B cell (primary cell): Measurements from ENCODE around the gene EFNA5. TPM values are rescaled to one million over a fixed set of nuclear protein-coding genes. Genes with fewer than 3 reads are reported as not detected.

Experiments
- ATAC-seq: fragments of 200-7000 bp; cut with Tn5 transposase; one replicate; pipeline ENCODE4 v1.10.0; 2021; ENCODE audit warnings: low read depth, mild to moderate bottlenecking, moderate number of reproducible peaks, moderate library complexity
- CTCF ChIA-PET: fragments of 350-600 bp; sonication (Branson Sonifier 250); formaldehyde crosslinking; loops from one replicate; lab custom pipeline; 2021; ENCODE audit warnings: antibody characterized with exemption, inconsistent platforms; lab: Charles Lee
- POLR2A ChIA-PET: fragments of 350-600 bp; sonication (Branson Sonifier 250); formaldehyde crosslinking; loops from one replicate; lab custom pipeline; 2021; ENCODE audit warnings: antibody characterized with exemption; lab: Charles Lee
- DNase-seq: peaks from one replicate; pipeline ENCODE4 v3.0.0; 2013
- H2AFZ ChIP-seq: 2 replicates; pipeline ENCODE4 v1.6.1; 2012; ENCODE audit warnings: mild to moderate bottlenecking, low read depth, low read length; ENCODE audit not compliant: insufficient read depth, poor library complexity, severe bottlenecking
- H3K27ac ChIP-seq, 2 donors: 1 replicate in 1 of 2; 2 replicates in 1 of 2; pipeline ENCODE4 v1.5.1; 2012 to 2013; ENCODE audit warnings: low read length in 2 of 2, mild to moderate bottlenecking in 2 of 2, moderate library complexity in 1 of 2
- H3K27me3 ChIP-seq, 4 experiments: fragments of 200-600 bp in 1 of 4; sonication (generic) in 1 of 4; replicated peaks in 1 of 4; 1 replicate in 2 of 4; 2 replicates in 2 of 4; pipeline versions ENCODE4 v1.6.1 to v1.7.0; 2013 to 2016; ENCODE audit warnings: low read length in 3 of 4, mild to moderate bottlenecking in 2 of 4, mixed read lengths in 1 of 4, moderate library complexity in 1 of 4; ENCODE audit not compliant: insufficient read depth in 4 of 4, control insufficient read depth in 3 of 4; ENCODE audit errors: control extremely low read depth in 1 of 4
- H3K36me3 ChIP-seq, 2 experiments: replicated peaks in 1 of 2; 1 replicate in 1 of 2; 2 replicates in 1 of 2; pipeline versions ENCODE4 v1.6.1 to v1.7.1; 2013; ENCODE audit warnings: low read length in 1 of 2; ENCODE audit not compliant: insufficient read depth in 2 of 2, control insufficient read depth in 1 of 2; ENCODE audit errors: control extremely low read depth in 1 of 2, extremely low read depth in 1 of 2
- H3K4me1 ChIP-seq, 2 donors: fragments of 200-600 bp in 1 of 2; sonication (generic) in 1 of 2; 1 replicate in 1 of 2; 2 replicates in 1 of 2; pipeline versions ENCODE4 v1.5.1 to v1.6.1; 2013 to 2017; ENCODE audit warnings: low read length in 2 of 2; ENCODE audit not compliant: control insufficient read depth in 2 of 2, insufficient read depth in 2 of 2
- H3K4me2 ChIP-seq: replicated peaks from 2 replicates; pipeline ENCODE3; 2012; ENCODE audit warnings: mild to moderate bottlenecking, low read depth, low read length; ENCODE audit not compliant: poor library complexity, severe bottlenecking
- H3K4me3 ChIP-seq, 5 experiments: fragments of 200-600 bp in 1 of 5; sonication (generic) in 1 of 5; 1 replicate in 3 of 5; 2 replicates in 2 of 5; pipeline versions ENCODE4 v1.5.1 to v1.7.0; 2011 to 2016; ENCODE audit warnings: low read length in 4 of 5, mild to moderate bottlenecking in 4 of 5, low read depth in 2 of 5, control low read depth in 1 of 5, moderate library complexity in 1 of 5; ENCODE audit not compliant: insufficient read depth in 1 of 5; ENCODE audit errors: control extremely low read depth in 1 of 5, extremely low read depth in 1 of 5
- H3K79me2 ChIP-seq: fragments of 200-600 bp; sonication (generic); one replicate; pipeline ENCODE4 v1.6.0; 2016; ENCODE audit warnings: low read length; ENCODE audit not compliant: control insufficient read depth, insufficient read depth
- H3K9ac ChIP-seq: fragments of 200-600 bp; sonication (generic); 2 replicates; pipeline ENCODE4 v1.6.1; 2017; ENCODE audit warnings: mild to moderate bottlenecking, low read length, moderate library complexity
- H3K9me3 ChIP-seq, 3 donors: one replicate each; pipeline versions ENCODE4 v1.6.1 to v1.7.1; 2013; ENCODE audit warnings: low read length in 2 of 3; ENCODE audit not compliant: control insufficient read depth in 2 of 3, insufficient read depth in 1 of 3; ENCODE audit errors: control extremely low read depth in 1 of 3
- H4K20me1 ChIP-seq: 2 replicates; pipeline ENCODE4 v1.6.0; 2012; ENCODE audit warnings: mild to moderate bottlenecking, low read length; ENCODE audit not compliant: insufficient read depth, control insufficient read depth, poor library complexity, severe bottlenecking
- H3K27ac Mint-ChIP-seq: one replicate; pipeline ENCODE4 v1.8.0; 2021; ENCODE audit warnings: mixed read lengths
- H3K27me3 Mint-ChIP-seq: one replicate; pipeline ENCODE4 v1.8.0; 2021; ENCODE audit warnings: mixed read lengths
- H3K4me1 Mint-ChIP-seq: one replicate; pipeline ENCODE4 v1.8.0; 2021; ENCODE audit warnings: mixed read lengths
- H3K4me3 Mint-ChIP-seq: one replicate; pipeline ENCODE4 v1.8.0; 2021; ENCODE audit warnings: mixed read lengths
- H3K9me3 Mint-ChIP-seq: one replicate; pipeline ENCODE4 v1.8.0; 2022; ENCODE audit warnings: mixed read lengths; ENCODE audit not compliant: insufficient read depth
- EZH2 ChIP-seq: IDR thresholded peaks from 2 replicates; pipeline ENCODE4 v1.6.1; 2012; ENCODE audit warnings: borderline replicate concordance, low read depth, mild to moderate bottlenecking, moderate library complexity, low read length; ENCODE audit not compliant: insufficient read depth, poor library complexity, severe bottlenecking
- WGBS: methylation state at CpG from one replicate; pipeline ENCODE4 v1.1.5; 2013; ENCODE audit warnings: missing lambda C conversion rate; ENCODE audit not compliant: insufficient coverage; 5-methylcytosine and 5-hydroxymethylcytosine counted together
- intact Hi-C: fragments of 100-400 bp; cut with micrococcal nuclease; formaldehyde crosslinking; loops from one replicate; pipeline ENCODE4 v1.10.0; 2022
- polyA plus RNA-seq: library from polyadenylated mRNA; depleted of rRNA; stranded (reverse); fragments of >200 nt; gene quantifications from 2 replicates; pipeline ENCODE4 v1.2.3, GENCODE V29; 2012
- total RNA-seq, 2 donors: library from RNA; stranded (reverse); fragments of 120-200 nt in 1 of 2; gene quantifications; 1 replicate in 1 of 2; 2 replicates in 1 of 2; pipeline versions ENCODE4 v1.2.3 to v1.2.4, GENCODE V29; 2013 to 2022
- TF ChIP-seq, protein P1 (sequence below): fragments of 200-600 bp; IDR thresholded peaks from one replicate; pipeline ENCODE4 v1.8.0; 2022; ENCODE audit warnings: antibody characterized with exemption, mild to moderate bottlenecking

Gene EFNA5
- total and polyA plus RNA-seq, 2 donors (not counting 1 experiment from before 2014, with no cell fraction given): not detected

DNA sequence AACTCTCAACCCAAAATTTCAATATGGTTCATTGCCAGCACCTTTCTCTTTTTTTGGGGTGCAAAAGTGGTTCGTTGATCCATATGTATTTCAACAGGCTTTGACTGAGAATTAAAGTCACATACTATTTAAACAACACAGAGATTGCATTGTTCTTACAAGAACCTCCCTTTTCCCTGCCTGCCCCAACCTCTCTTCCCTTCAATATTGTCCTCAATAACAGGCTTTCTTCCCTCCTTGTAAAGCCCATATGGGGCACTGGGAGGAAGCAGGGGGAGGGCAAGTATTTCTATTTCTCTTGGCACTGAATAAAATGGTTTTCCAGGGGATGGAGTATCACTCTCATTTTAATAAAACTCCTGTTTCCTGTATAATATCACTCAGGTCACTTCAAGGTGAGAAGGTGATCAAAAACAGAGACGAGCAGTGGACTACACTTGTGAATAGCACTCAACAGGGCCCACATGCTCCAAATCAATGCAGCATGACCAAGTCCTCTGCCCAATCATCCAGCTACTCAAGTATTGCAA is 65.1 kb downstream of the EFNA5 start:
- ATAC-seq (no peak), DNase-seq (no peak)
- Histone ChIP-seq H3K27me3 (peaks cover 0 to 3% (median 0%) of the 10 kb centered on the region in 4 experiments), H3K4me3 (no peak overlapping the region), H3K36me3 (no peaks in the 10 kb centered on the region), H3K4me1 (no peaks in the 10 kb centered on the region), H3K9me3 (no peaks in the 10 kb centered on the region), H4K20me1 (no peaks in the 10 kb centered on the region), H3K9ac (no peak overlapping the region), H3K4me2 (no peak overlapping the region), H3K27ac (no peak overlapping the region), H2AFZ (no peak overlapping the region), H3K79me2 (no peaks in the 10 kb centered on the region)
- WGBS: 100% methylated on average over 1 of the region's 2 CpGs
- no peak overlapping the region for H3K27ac Mint-ChIP-seq
- H3K4me3 Mint-ChIP-seq: no peak overlapping the region
- CTCF ChIA-PET: no interaction called here
- H3K4me1 Mint-ChIP-seq: no peaks in the 10 kb centered on the region
- H3K27me3 Mint-ChIP-seq: peaks cover 14% of the 10 kb centered on the region
- TF ChIP-seq, protein P1, sequence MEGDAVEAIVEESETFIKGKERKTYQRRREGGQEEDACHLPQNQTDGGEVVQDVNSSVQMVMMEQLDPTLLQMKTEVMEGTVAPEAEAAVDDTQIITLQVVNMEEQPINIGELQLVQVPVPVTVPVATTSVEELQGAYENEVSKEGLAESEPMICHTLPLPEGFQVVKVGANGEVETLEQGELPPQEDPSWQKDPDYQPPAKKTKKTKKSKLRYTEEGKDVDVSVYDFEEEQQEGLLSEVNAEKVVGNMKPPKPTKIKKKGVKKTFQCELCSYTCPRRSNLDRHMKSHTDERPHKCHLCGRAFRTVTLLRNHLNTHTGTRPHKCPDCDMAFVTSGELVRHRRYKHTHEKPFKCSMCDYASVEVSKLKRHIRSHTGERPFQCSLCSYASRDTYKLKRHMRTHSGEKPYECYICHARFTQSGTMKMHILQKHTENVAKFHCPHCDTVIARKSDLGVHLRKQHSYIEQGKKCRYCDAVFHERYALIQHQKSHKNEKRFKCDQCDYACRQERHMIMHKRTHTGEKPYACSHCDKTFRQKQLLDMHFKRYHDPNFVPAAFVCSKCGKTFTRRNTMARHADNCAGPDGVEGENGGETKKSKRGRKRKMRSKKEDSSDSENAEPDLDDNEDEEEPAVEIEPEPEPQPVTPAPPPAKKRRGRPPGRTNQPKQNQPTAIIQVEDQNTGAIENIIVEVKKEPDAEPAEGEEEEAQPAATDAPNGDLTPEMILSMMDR: no peak
- no peak for TF ChIP-seq EZH2
- intact Hi-C loops: no loop called here
- POLR2A ChIA-PET: no interaction called here
- H3K9me3 Mint-ChIP-seq: no peaks in the 10 kb centered on the region

DNA sequence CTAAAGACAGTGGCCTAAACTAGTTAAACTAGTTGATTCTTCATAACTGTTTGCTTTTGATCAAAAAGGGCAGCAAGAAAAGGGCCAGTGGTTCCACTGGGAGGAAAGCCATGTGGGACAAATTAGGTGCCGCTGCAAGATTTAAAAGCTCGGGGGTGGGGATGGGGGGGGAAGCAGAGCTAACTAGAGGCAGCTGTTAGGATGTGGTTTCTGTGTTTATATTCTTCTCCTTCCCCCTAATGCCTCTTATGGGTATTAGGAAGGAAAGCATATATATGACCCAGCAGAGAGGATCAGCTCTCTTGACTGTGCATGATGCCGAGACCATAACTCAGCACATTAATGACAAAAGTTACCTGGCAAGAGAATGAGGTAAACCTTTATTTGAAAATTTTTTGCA is 65.7 kb downstream of the EFNA5 start:
- Histone ChIP-seq H3K9me3 (no peaks in the 10 kb centered on the region), H3K27me3 (peaks cover 0 to 3% (median 0%) of the 10 kb centered on the region in 4 experiments), H3K79me2 (no peaks in the 10 kb centered on the region), H3K27ac (no peak overlapping the region), H3K4me2 (no peak overlapping the region), H3K36me3 (no peaks in the 10 kb centered on the region), H3K4me3 (no peak overlapping the region), H3K9ac (no peak overlapping the region), H4K20me1 (no peaks in the 10 kb centered on the region), H2AFZ (no peak overlapping the region), H3K4me1 (no peaks in the 10 kb centered on the region)
- Mint-ChIP-seq H3K27me3 (peaks cover 14% of the 10 kb centered on the region), H3K4me1 (no peaks in the 10 kb centered on the region), H3K27ac (no peak overlapping the region), H3K4me3 (no peak overlapping the region), H3K9me3 (no peaks in the 10 kb centered on the region)
- no peak for TF ChIP-seq EZH2
- TF ChIP-seq, protein P1: no peak
- intact Hi-C loops: no loop called here
- CTCF ChIA-PET: no interaction called here
- DNase-seq (no peak), ATAC-seq (no peak)
- POLR2A ChIA-PET: no interaction called here
- no CpG with 5 or more reads among the region's 3 CpGs for WGBS
